ENCODE results near the gene TPI1.
A peak's percentile ranks its signal among the peaks of the same experiment; 100 is the strongest.

TPI1 gene

DNA sequence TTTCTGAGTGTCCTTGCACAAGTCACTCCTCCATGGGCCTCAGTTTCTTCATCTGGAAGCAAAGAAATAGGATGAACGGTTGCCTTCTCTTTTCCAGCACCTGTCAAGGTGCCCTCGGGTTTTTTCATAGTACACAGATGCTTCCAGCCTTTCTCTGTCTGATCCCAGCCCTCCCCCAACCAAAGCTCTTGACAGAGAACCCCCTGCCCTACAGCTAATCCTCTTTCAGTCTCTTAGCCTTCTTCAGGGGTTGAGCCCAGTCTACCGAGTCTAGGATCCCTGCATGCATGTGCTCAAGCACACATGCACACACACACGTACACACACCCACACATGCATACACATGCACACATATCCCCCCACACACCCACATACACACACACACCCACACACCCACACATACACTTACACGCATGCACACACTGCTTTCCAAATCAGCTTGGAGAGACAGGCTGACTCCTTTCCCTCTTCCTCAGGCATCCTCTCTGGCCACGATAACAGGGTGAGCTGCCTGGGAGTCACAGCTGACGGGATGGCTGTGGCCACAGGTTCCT is 20.9 kb upstream of the TPI1 start:
- DNase-seq (ENCODE audit: low read depth): no peak
- TF ChIP-seq, protein P1, sequence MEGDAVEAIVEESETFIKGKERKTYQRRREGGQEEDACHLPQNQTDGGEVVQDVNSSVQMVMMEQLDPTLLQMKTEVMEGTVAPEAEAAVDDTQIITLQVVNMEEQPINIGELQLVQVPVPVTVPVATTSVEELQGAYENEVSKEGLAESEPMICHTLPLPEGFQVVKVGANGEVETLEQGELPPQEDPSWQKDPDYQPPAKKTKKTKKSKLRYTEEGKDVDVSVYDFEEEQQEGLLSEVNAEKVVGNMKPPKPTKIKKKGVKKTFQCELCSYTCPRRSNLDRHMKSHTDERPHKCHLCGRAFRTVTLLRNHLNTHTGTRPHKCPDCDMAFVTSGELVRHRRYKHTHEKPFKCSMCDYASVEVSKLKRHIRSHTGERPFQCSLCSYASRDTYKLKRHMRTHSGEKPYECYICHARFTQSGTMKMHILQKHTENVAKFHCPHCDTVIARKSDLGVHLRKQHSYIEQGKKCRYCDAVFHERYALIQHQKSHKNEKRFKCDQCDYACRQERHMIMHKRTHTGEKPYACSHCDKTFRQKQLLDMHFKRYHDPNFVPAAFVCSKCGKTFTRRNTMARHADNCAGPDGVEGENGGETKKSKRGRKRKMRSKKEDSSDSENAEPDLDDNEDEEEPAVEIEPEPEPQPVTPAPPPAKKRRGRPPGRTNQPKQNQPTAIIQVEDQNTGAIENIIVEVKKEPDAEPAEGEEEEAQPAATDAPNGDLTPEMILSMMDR (conservative IDR thresholded peaks at IDR 0.05; ENCODE audit: control insufficient read depth, insufficient read depth, low read depth, low read length): no peak

DNA sequence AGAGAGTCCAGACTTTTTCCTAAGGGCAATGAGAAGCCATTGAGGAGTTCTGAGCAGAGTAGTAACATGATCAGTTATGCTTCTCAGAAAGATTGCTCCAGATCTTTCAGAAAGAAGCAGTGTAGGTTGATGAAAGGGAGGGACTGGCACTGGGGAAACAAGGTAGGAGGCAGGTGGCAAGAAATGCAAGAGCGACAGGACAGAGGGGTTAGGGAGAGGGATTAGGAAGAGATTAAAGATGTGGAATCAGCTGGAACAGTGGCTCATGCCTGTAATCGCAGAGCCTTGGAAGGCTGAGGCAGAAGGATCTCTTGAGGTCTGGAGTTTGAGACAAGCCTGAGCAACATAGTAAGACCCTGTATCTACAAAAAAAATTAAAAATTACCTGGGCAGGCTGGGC is 19.7 kb upstream of the TPI1 start:
- DNase-seq (ENCODE audit: low read depth): no peak
- H3K4me3 ChIP-seq (ENCODE audit: control insufficient read depth, low read depth, low read length): no peak overlapping the region
- TF ChIP-seq, protein P1 (conservative IDR thresholded peaks at IDR 0.05; ENCODE audit: control insufficient read depth, insufficient read depth, low read depth, low read length): no peak

More for the DNA sequence above, 20.9 kb upstream of the TPI1 start:
- no peak overlapping the region for H3K4me3 ChIP-seq (ENCODE audit: control insufficient read depth, low read depth, low read length)

GRCh38 chr12:6849427-6849826 is 17.9 kb upstream of the TPI1 start:
- H3K4me3 ChIP-seq (ENCODE audit: control insufficient read depth, low read depth, low read length): no peak overlapping the region

DNA sequence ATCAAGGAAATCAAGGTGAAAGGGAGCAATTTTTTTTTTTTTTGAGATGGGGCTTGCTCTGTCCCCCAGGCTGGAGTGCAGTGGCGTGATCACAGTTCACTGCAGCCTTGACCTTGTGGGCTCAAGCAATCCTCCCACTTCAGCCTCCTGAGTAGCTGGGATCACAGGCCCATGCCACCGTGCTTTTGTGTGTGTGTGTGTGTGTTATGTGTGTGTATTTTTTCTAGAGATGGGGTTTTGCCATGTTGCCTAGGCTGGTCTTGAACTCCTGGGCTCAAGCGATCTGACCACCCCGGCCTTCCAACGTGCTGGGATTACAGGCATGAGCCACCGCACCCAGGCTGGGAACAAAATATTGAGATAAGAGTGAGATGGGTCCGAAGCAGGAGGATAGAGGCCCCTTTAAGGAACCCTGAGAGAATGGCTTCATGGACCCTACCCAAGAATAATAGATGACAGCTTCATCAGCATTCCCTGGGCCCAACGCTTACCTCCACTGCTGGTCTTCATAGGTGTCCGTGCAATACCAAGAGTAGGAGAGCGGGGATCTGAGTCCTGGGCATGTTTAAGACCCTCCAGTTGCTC is 17.3 kb upstream of the TPI1 start:
- H3K4me3 ChIP-seq (ENCODE audit: control insufficient read depth, low read depth, low read length): peak overlapping the region; percentile 93
- TF ChIP-seq, protein P1 (conservative IDR thresholded peaks at IDR 0.05; ENCODE audit: control insufficient read depth, insufficient read depth, low read depth, low read length): no peak

More at GRCh38 chr12:6849427-6849826, 17.9 kb upstream of the TPI1 start:
- TF ChIP-seq, protein P1 (conservative IDR thresholded peaks at IDR 0.05; ENCODE audit: control insufficient read depth, insufficient read depth, low read depth, low read length): no peak
- DNase-seq (ENCODE audit: low read depth): no peak

DNA sequence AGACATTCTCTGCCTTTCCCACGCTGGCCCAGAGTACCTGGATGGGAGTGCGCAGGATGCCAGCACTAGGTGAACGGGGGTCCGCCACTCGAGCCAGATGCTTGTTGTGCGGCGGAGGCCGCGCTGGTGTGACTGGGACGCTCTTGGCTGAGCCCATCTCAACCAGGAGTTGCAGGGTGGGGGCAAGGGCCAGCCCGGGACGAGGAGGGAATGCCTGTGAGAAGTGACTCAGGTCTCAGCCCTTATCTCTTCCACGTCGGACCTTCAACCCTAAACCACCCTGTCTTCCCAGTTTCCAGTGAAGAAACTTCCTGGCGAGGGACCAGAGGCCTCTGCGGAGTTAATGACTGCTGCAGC is 16.6 kb upstream of the TPI1 start:
- H3K4me3 ChIP-seq (ENCODE audit: control insufficient read depth, low read depth, low read length): peak overlapping the region; percentile 93
- TF ChIP-seq, protein P1 (conservative IDR thresholded peaks at IDR 0.05; ENCODE audit: control insufficient read depth, insufficient read depth, low read depth, low read length): no peak
- no peak for DNase-seq (ENCODE audit: low read depth)

More for the DNA sequence above, 17.3 kb upstream of the TPI1 start:
- no peak for DNase-seq (ENCODE audit: low read depth)

GRCh38 chr12:6851153-6851920 is 16.0 kb upstream of the TPI1 start, which contains the start of gene CDCA3:
TSS of gene CDCA3 (minus strand) at chr12:6851286. CDS start at chr12:6850952, 334 bp downstream.
- TF ChIP-seq, protein P1 (conservative IDR thresholded peaks at IDR 0.05; ENCODE audit: control insufficient read depth, insufficient read depth, low read depth, low read length): no peak
- H3K4me3 ChIP-seq (ENCODE audit: control insufficient read depth, low read depth, low read length): peak within 1 kb of the TSS; percentile 93
- peak; percentile 99 for DNase-seq (ENCODE audit: low read depth)

Data from fibroblast of mammary gland (primary cell).